GM12801 (cell line): Measurements from ENCODE around the gene KCNJ5.

Source experiments
- TF ChIP-seq, protein P1 (sequence below): IDR thresholded peaks from one replicate; pipeline ENCODE4 v1.5.1; 2011; ENCODE audit warnings: control low read depth; ENCODE audit not compliant: insufficient read length; ENCODE audit errors: extremely low read depth

The KCNJ5 gene

DNA sequence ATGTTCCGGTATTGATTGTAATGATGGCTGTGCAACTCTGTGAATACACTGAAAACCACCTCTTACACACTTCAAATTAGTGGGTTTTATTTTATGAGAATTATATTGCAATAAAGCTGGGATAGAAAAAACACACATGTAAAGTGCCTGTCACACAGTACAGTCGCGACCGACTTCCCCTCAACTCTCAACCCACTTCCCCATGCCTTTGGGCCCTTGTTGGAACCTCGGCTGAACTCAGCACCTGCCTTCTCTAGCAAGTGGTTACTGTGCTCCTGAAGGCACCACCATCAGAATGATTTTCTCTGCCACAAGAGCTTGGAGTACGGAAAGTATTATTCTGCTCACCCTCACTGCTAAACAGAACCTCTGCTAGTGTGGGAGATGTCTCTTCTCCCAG, 37.6 kb upstream of the KCNJ5 start:
- TF ChIP-seq, protein P1, sequence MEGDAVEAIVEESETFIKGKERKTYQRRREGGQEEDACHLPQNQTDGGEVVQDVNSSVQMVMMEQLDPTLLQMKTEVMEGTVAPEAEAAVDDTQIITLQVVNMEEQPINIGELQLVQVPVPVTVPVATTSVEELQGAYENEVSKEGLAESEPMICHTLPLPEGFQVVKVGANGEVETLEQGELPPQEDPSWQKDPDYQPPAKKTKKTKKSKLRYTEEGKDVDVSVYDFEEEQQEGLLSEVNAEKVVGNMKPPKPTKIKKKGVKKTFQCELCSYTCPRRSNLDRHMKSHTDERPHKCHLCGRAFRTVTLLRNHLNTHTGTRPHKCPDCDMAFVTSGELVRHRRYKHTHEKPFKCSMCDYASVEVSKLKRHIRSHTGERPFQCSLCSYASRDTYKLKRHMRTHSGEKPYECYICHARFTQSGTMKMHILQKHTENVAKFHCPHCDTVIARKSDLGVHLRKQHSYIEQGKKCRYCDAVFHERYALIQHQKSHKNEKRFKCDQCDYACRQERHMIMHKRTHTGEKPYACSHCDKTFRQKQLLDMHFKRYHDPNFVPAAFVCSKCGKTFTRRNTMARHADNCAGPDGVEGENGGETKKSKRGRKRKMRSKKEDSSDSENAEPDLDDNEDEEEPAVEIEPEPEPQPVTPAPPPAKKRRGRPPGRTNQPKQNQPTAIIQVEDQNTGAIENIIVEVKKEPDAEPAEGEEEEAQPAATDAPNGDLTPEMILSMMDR: no peak

DNA sequence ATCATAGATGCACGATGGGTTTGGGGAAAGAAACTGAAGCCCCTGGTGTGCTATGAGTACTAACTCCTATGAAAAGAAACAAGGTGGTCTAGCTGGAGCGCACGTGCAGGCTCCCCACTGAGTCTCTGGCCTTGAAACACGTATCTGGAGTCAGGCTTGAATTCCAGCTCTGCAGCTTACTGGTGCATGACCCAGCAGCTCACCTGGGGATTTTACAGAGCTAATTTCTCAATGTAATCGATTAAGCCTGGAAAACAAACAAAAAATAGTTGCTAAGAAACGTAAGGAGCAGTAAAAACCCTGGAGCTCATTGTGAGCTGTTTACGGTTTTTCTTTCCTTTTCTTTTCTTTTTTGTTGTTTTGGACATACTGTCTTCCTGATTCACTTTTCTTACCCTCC, 36.3 kb upstream of the KCNJ5 start:
- TF ChIP-seq, protein P1: no peak

DNA sequence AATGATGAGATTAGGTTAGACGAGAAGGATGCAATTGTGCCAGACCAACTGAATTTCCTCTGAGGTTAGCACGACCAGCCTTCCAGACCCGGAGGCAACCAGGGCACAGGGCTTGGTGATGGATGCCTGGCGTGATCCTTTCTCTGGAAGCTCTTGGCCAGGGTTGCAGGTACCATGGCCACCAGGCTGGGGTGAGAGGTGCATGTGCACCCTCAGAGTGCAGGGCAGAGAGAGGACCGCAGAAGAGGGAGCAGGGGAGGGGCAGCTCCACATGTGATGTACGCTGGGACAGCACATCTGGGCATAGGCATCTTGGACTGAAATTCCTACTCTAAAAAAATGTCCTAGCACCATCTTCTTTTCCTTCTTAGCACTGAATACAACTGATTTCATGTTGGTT, 34.9 kb upstream of the KCNJ5 start:
- TF ChIP-seq, protein P1: no peak

DNA sequence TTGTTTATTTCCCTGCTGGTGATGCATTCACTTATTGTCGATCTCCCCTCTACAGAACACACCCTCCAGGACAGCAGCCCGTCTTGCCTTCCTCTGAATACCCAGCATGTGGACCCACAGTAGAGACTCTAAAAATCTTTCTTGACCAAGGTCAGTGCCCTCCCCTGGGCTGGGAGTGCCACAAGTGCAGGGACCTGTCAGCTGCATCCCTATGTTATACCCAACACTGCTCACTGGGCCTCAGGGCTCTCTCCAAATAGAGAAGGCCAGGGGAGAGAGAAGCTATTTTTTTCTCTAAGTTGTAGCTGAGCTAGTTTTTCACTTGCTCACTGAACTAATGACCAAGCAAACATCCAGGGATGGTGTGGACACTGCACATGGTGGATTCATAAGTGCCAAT, 33.8 kb upstream of the KCNJ5 start:
- TF ChIP-seq, protein P1: no peak

DNA sequence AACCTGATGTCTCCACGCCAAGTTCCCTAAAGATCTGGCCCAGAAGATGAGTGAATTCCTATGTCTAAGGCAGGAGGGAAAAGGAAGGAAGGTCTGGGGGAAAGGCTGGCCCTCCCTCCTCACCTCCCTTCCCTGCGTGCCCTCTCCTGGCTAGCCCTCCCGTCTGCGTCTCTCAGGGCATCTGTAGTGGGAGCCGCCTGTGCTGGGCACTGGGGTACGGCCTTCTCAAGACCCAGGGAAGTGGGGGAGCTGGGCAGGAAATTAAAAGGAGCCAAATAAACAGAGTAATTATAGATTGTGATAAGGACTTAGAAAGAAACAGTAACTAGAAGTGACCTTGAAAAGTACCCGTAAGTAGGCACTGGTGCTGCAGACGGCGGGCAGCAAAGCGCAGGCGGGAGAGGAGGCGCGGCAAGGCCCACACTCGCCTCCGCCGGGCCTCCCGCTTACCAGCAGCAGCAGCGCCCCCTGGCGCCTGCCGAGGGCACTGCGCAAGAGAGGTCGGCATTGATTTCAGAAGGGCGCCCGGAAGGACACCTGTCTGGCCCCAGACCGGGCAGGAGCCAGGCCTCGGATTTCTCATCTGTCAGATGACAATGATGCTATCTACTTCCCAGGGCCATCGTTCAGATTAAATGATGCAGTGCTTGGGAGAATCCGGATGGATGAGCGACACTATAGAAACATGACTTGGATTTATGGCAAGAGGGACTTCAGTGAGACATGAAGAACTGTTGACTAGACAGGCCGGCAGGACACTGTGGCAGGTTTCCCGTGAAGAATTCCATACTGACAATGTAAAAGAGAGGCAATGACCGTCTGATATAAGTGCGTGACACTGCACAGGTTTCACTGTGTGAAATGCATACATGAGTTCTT, 31.4 kb upstream of the KCNJ5 start:
- TF ChIP-seq, protein P1: no peak

DNA sequence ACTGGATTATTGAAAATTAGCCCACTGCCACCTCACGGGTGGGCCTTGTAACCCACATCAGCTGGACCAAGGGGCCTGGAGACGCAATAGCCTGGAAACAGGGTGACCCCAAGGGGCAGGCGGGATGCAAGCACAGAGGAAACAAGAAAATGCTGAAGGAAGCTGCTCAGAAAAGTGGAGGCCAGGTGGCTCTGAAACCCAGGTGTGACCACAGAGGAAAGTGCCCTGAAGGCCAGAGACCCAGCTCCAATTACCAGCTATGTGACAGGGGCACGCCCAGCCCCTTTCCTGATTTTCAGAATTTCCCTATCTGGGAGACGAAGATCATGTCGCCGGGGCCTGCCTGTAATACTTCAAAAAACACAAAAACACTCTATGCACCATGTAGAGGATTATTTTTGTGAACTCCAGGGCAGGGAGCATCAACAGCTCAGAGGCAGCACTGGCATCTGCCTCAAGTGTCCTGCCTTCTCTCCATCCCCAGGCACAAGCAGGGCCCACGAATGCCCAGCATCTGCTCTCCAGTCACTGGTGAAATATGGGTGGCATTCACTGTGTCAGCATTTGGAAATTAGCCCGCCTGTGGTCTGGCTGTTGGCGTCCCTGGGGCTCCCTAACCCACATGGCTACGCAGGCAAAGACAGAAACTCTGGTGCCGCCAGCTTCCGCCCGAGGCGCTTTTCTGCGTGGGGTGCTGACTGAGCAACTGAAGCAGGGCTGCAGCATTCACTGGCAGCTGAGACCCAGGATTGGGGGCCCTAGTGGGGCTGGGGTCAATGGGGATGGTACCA, 30.4 kb upstream of the KCNJ5 start:
- TF ChIP-seq, protein P1: no peak

DNA sequence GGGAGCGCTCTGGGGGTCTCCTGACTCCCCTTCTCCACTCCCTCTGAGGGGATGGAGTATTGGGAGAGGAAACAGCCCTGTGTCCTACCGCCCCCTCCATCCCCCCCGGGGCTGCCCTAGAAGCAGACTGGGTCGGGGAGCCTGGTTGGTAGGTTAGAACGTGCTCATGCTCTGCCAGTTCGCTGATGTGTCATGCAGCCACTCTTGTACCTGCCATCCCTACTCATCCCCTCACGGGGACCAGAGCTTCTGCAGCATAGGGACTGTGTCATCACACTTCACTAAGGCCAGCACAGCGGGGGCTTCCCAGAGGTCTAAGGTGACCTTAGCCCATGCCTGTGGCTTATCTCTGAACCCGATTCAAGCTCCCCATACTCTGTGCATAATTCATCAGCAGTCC, 28.8 kb upstream of the KCNJ5 start:
- TF ChIP-seq, protein P1: no peak
